ENCODE data around the gene NEURL1B.

The NEURL1B gene

GRCh38 chr5:172658961-172659501 lies 18.0 kb downstream of the NEURL1B start:
- no peak overlapping the region for H3K4me3 Mint-ChIP-seq
- peaks cover 23% of the 10 kb centered on the region for H3K9me3 Mint-ChIP-seq
- H3K4me1 Mint-ChIP-seq = peaks cover 50% of the 10 kb centered on the region
- H3K27ac Mint-ChIP-seq = peak overlapping the region; percentile 71
- H3K27me3 Mint-ChIP-seq (ENCODE audit: low read depth, poor library complexity) = peaks cover 4% of the 10 kb centered on the region
- H3K36me3 Mint-ChIP-seq (ENCODE audit: low read depth) = peaks cover 16% of the 10 kb centered on the region
- TF ChIP-seq, protein P1, sequence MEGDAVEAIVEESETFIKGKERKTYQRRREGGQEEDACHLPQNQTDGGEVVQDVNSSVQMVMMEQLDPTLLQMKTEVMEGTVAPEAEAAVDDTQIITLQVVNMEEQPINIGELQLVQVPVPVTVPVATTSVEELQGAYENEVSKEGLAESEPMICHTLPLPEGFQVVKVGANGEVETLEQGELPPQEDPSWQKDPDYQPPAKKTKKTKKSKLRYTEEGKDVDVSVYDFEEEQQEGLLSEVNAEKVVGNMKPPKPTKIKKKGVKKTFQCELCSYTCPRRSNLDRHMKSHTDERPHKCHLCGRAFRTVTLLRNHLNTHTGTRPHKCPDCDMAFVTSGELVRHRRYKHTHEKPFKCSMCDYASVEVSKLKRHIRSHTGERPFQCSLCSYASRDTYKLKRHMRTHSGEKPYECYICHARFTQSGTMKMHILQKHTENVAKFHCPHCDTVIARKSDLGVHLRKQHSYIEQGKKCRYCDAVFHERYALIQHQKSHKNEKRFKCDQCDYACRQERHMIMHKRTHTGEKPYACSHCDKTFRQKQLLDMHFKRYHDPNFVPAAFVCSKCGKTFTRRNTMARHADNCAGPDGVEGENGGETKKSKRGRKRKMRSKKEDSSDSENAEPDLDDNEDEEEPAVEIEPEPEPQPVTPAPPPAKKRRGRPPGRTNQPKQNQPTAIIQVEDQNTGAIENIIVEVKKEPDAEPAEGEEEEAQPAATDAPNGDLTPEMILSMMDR (IDR thresholded peaks at IDR 0.05) = no peak
- DNase-seq = no peak

- H3K4me3 Mint-ChIP-seq = peak overlapping the region; percentile 18
- H3K36me3 Mint-ChIP-seq (ENCODE audit: low read depth) = peaks cover 16% of the 10 kb centered on the region
- peaks cover 55% of the 10 kb centered on the region for H3K4me1 Mint-ChIP-seq
- H3K27me3 Mint-ChIP-seq (ENCODE audit: low read depth, poor library complexity) = peaks cover 4% of the 10 kb centered on the region
- DNase-seq = no peak
- H3K9me3 Mint-ChIP-seq = peaks cover 23% of the 10 kb centered on the region
- peak overlapping the region; percentile 98 for H3K27ac Mint-ChIP-seq
- TF ChIP-seq, protein P1 (IDR thresholded peaks at IDR 0.05) = no peak
Observed at GRCh38 chr5:172659570-172659908, 18.5 kb downstream of the NEURL1B start.

DNA sequence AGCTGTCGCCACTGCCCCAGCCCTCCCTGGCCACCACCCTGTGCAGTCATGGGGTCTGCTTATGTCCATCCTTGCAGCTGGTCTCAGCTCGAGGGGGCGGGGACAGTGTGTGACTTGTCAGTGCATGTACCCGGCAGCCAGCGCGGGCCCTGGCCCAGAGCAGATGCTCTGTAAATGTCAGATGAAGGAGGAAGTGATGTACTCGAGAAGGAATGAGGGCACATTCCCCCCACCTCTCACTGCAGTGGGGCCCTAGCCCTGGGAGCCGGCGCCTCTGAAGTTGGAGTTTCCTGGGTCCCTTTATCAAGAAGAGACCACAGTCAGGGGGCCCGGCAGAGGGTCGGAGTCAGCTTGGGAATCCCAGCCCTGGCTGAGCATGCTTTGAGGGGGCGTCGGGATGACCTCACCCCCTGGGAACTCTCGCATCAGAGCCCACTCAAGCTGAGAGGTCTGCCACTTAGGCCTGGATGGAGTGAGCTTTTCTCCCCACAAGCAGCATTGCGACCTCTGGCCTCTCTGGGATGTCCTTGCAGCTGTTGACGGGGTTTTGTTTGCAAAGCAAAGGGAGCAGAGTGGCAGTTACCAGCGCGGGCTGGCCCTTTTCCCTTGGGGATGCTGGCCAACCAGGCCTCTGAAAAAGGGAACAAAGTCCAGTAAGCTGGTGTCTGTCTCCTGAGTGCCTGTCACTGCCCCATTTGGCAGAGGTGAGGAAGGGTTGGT lies 19.0 kb downstream of the NEURL1B start:
- peak; percentile 63 for DNase-seq
- Mint-ChIP-seq H3K9me3 (peaks cover 20% of the 10 kb centered on the region), H3K27ac (peak overlapping the region; percentile 98), H3K36me3 (ENCODE audit: low read depth) (peaks cover 15% of the 10 kb centered on the region), H3K4me1 (peaks cover 57% of the 10 kb centered on the region), H3K27me3 (ENCODE audit: low read depth, poor library complexity) (peaks cover 4% of the 10 kb centered on the region), H3K4me3 (peak overlapping the region; percentile 18)
- TF ChIP-seq, protein P1 (IDR thresholded peaks at IDR 0.05) = no peak

DNA sequence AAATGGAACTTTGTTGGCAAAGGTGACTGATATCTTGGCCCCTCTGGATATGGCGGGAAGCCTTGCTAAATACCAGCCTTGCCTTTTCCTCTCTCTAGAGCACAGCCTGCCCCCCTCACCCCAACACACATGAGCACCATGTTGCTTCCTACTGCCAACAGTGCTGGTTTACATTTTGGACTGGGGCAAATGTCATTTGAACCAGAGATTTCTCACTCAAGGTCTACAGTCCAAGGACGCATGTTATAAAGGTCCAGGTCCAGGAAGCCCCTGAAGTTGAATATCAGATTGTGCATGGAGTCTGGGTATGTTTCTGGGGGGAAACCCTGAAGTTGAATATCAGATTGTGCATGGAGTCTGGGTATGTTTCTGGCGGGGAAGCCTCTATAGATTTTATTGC lies 19.9 kb downstream of the NEURL1B start:
- Mint-ChIP-seq H3K4me3 (no peak overlapping the region), H3K36me3 (ENCODE audit: low read depth) (peaks cover 6% of the 10 kb centered on the region), H3K27ac (peak overlapping the region; percentile 45), H3K4me1 (peaks cover 54% of the 10 kb centered on the region), H3K9me3 (peaks cover 11% of the 10 kb centered on the region), H3K27me3 (ENCODE audit: low read depth, poor library complexity) (peaks cover 8% of the 10 kb centered on the region)
- TF ChIP-seq, protein P1 (IDR thresholded peaks at IDR 0.05) = no peak
- no peak for DNase-seq

DNA sequence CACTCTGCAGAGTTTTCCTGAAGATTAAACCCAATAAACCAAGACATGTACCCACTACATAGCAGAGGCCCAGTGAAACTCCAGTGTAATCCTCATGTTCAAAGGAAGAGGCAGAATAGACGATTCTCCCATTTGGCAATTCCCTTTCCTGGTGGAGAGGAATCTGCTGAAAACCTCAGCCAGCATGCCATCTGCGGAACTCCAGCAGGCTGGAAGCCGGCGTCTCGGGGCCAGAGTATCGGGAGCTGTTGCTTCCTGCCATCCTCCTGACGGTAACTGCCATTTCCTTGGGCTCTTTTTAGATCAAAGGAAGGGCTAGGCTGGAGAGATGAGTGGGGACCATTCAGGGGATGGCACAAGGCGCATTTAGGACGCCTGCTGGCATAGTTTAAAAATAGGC lies 20.5 kb downstream of the NEURL1B start:
- H3K9me3 Mint-ChIP-seq = peaks cover 7% of the 10 kb centered on the region

More for the DNA sequence above, 20.5 kb downstream of the NEURL1B start:
- Mint-ChIP-seq H3K27me3 (ENCODE audit: low read depth, poor library complexity) (peaks cover 8% of the 10 kb centered on the region), H3K4me3 (no peak overlapping the region), H3K4me1 (peaks cover 54% of the 10 kb centered on the region), H3K36me3 (ENCODE audit: low read depth) (peaks cover 2% of the 10 kb centered on the region), H3K27ac (no peak overlapping the region)
- TF ChIP-seq, protein P1 (IDR thresholded peaks at IDR 0.05) = no peak
- no peak for DNase-seq

Data from nephron progenitor cell (in vitro differentiated cells).